K562 (cell line): ENCODE results near the gene GPR4. TPM values are rescaled to one million over a fixed set of nuclear protein-coding genes. Genes with fewer than 3 reads are reported as not detected.

Experiments
- ATF1 ChIP-seq, 2 experiments: fragments of 450-650 bp in 1 of 2; IDR thresholded peaks; 2 replicates each; pipeline ENCODE4 v1.6.1; 2016; ENCODE audit warnings: missing compliant biosample characterization in 1 of 2, missing genetic modification characterization in 1 of 2
- BRD4 ChIP-seq: fragments of 200-600 bp; sonication (generic); IDR thresholded peaks from 2 replicates; pipeline ENCODE4 v1.6.1; 2017; ENCODE audit warnings: inconsistent platforms
- CBFB ChIP-seq: sonication (generic); formaldehyde crosslinking; IDR thresholded peaks from 2 replicates; pipeline ENCODE4 v1.4.0; 2020; ENCODE audit warnings: mild to moderate bottlenecking, missing genetic modification reagents
- CEBPG ChIP-seq, 3 experiments: fragments of 200-800 bp in 1 of 3; sonication (Bioruptor generic) in 1 of 3; sonication (generic) in 1 of 3; formaldehyde crosslinking in 1 of 3; IDR thresholded peaks in 2 of 3; conservative IDR thresholded peaks in 1 of 3; 2 replicates each; pipeline versions ENCODE4 v1.6.1 to v1.8.0; 2016 to 2022; ENCODE audit warnings: missing compliant biosample characterization in 2 of 3, missing genetic modification characterization in 2 of 3, mild to moderate bottlenecking in 1 of 3, missing genetic modification reagents in 1 of 3
- CREB1 ChIP-seq, 2 experiments: sonication (generic) in 1 of 2; formaldehyde crosslinking in 1 of 2; IDR thresholded peaks; 2 replicates each; pipeline versions ENCODE4 v1.6.1 to v1.8.0; 2012 to 2022; ENCODE audit warnings: inconsistent platforms in 1 of 2, mild to moderate bottlenecking in 1 of 2, missing genetic modification reagents in 1 of 2, moderate library complexity in 1 of 2
- DLX4 ChIP-seq: fragments of 250-450 bp; sonication (Bioruptor Pico); IDR thresholded peaks from 2 replicates; pipeline ENCODE4 v1.6.1; 2021; ENCODE audit warnings: mild to moderate bottlenecking
- E2F5 ChIP-seq: sonication (generic); formaldehyde crosslinking; IDR thresholded peaks from 2 replicates; pipeline ENCODE4 v1.8.0; 2022; ENCODE audit warnings: mild to moderate bottlenecking, missing genetic modification reagents
- FOSL1 ChIP-seq: fragments of 200-800 bp; sonication (Bioruptor generic); conservative IDR thresholded peaks from 2 replicates; pipeline ENCODE4 v1.6.1; 2016; ENCODE audit warnings: missing genetic modification characterization, missing compliant biosample characterization
- FOXA1 ChIP-seq: fragments of 450-650 bp; IDR thresholded peaks from 2 replicates; pipeline ENCODE4 v1.6.1; 2016; ENCODE audit warnings: mild to moderate bottlenecking, borderline replicate concordance
- GATAD2A ChIP-seq: fragments of 450-650 bp; IDR thresholded peaks from 2 replicates; pipeline ENCODE4 v1.6.1; 2017
- MCM7 ChIP-seq, 2 experiments: fragments of 450-650 bp; IDR thresholded peaks; 2 replicates each; pipeline ENCODE4 v1.6.1; 2016 to 2018
- POLR2H ChIP-seq: IDR thresholded peaks from 2 replicates; pipeline ENCODE4 v1.6.1; 2016; ENCODE audit warnings: missing genetic modification characterization, low read depth, mild to moderate bottlenecking, control low read depth, missing compliant biosample characterization, moderate library complexity
- RBM34 ChIP-seq: fragments of 200-400 bp; formaldehyde crosslinking; IDR thresholded peaks from 2 replicates; pipeline ENCODE4 v1.6.1; 2018; ENCODE audit warnings: low read length, borderline replicate concordance; ENCODE audit not compliant: insufficient read depth
- SIN3B ChIP-seq: fragments of 450-650 bp; IDR thresholded peaks from 2 replicates; pipeline ENCODE4 v1.6.1; 2017; ENCODE audit warnings: low read depth, mild to moderate bottlenecking, moderate library complexity
- ZBTB17 ChIP-seq: fragments of 450-650 bp; formaldehyde crosslinking; IDR thresholded peaks from 2 replicates; pipeline ENCODE4 v1.4.0; 2020; ENCODE audit warnings: mild to moderate bottlenecking
- ZFP91 ChIP-seq: sonication (generic); formaldehyde crosslinking; IDR thresholded peaks from 2 replicates; pipeline ENCODE4 v1.8.0; 2022; ENCODE audit warnings: mild to moderate bottlenecking, missing genetic modification reagents
- ZFX ChIP-seq: sonication (generic); formaldehyde crosslinking; IDR thresholded peaks from 2 replicates; pipeline ENCODE4 v1.8.0; 2022; ENCODE audit warnings: mild to moderate bottlenecking, missing genetic modification reagents, moderate library complexity
- ZNF124 ChIP-seq: sonication (generic); formaldehyde crosslinking; IDR thresholded peaks from 2 replicates; pipeline ENCODE4 v1.8.1; 2022; ENCODE audit warnings: missing genetic modification reagents
- ZNF609 ChIP-seq: sonication (generic); formaldehyde crosslinking; IDR thresholded peaks from 2 replicates; pipeline ENCODE4 v1.8.1; 2023; ENCODE audit warnings: missing genetic modification reagents, mild to moderate bottlenecking, borderline replicate concordance
- ZNF707 ChIP-seq: fragments of 250-450 bp; sonication (Bioruptor Pico); conservative IDR thresholded peaks from 2 replicates; pipeline ENCODE4 v1.8.0; 2022; ENCODE audit warnings: inconsistent platforms, mild to moderate bottlenecking, moderate library complexity
- polyA plus RNA-seq, 8 experiments: library from polyadenylated mRNA; depleted of rRNA in 4 of 8; stranded (reverse) in 5 of 8; unstranded in 3 of 8; fragments of >200 nt; fragmentation: Nextera tagmentation in 2 of 8; fragmentation: Illumina TruSeq in 1 of 8; extraction: Ambion mirVana in 2 of 8; extraction: Trizol in 1 of 8; gene quantifications; 2 replicates each; pipeline versions ENCODE4 v1.2.1 to v1.2.3, GENCODE V29; 2011 to 2014; ENCODE audit warnings: inconsistent platforms in 1 of 8, missing spikeins in 1 of 8
- total RNA-seq, 7 experiments: library from RNA; depleted of rRNA in 6 of 7; stranded (reverse); fragments of >200 nt in 6 of 7; fragmentation: Illumina TruSeq in 2 of 7; extraction: Trizol in 2 of 7; gene quantifications; 2 replicates each; pipeline versions ENCODE4 v1.2.1 to v1.2.3, GENCODE V29; 2011 to 2021; ENCODE audit warnings: low replicate concordance in 1 of 7

Gene GPR4
- total and polyA plus RNA-seq, 9 of the 15 experiments (the other 6 are each of a cell fraction or from before 2014, with no cell fraction given) = 0.03 to 0.09 (median 0.04) TPM; not detected in 5

- TF ChIP-seq ZNF609 = no peak
- no peak for TF ChIP-seq ZFX (CRISPR knock-in tag)
- no peak for TF ChIP-seq BRD4
- peak; percentile 54; the same call in 1 of the 2 replicates for TF ChIP-seq SIN3B
- no peak for TF ChIP-seq DLX4 (CRISPR knock-in tag)
- TF ChIP-seq CBFB = no peak
- no peak for TF ChIP-seq MCM7 (IDR thresholded peaks at IDR 0.05)
- TF ChIP-seq E2F5 (CRISPR knock-in tag) = no peak
- 0 out of 2 replicates have a peak, but pooled peaks have one; percentile 40 for TF ChIP-seq FOSL1 (tag)
- TF ChIP-seq ATF1 (CRISPR knock-in tag; IDR thresholded peaks at IDR 0.05) = peak; percentile 87
- TF ChIP-seq ATF1 (tag; IDR thresholded peaks at IDR 0.05) = peak; percentile 100
- TF ChIP-seq ZBTB17 (CRISPR knock-in tag) = no peak
- TF ChIP-seq ZFP91 (CRISPR knock-in tag) = no peak
- TF ChIP-seq GATAD2A = no peak
- TF ChIP-seq CEBPG (CRISPR knock-in tag; IDR thresholded peaks at IDR 0.05) = no peak
- TF ChIP-seq CEBPG (tag; conservative IDR thresholded peaks at IDR 0.05 in 1 of 2, IDR thresholded peaks at IDR 0.05 in 1 of 2) = no peak
- no peak for TF ChIP-seq RBM34
- TF ChIP-seq ZNF707 (CRISPR knock-in tag) = no peak
- TF ChIP-seq ZNF124 (CRISPR knock-in tag) = no peak
- peak; percentile 99 for TF ChIP-seq CREB1 (IDR thresholded peaks at IDR 0.05)
- peak; percentile 99 for TF ChIP-seq CREB1 (CRISPR knock-in tag; IDR thresholded peaks at IDR 0.05)
- TF ChIP-seq POLR2H (tag) = peak; percentile 91
- no peak for TF ChIP-seq FOXA1
Observed at GRCh38 chr19:45584332-45585157, 17.5 kb downstream of the GPR4 start, which contains the start of gene OPA3 (continued).
